SK-N-MC (cell line): ENCODE data around the gene PROM2.

Source experiments
- DNase-seq: peaks from one replicate; pipeline ENCODE4 v3.0.0-alpha.2; 2011; ENCODE audit warnings: low read depth, low spot score
- H3K27ac ChIP-seq: fragments of 200-600 bp; sonication (generic); 2 replicates; pipeline ENCODE4 v1.5.1; 2016; ENCODE audit warnings: mixed run types
- H3K36me3 ChIP-seq: fragments of 200-600 bp; sonication (generic); 2 replicates; pipeline ENCODE4 v1.6.1; 2017; ENCODE audit warnings: antibody characterized with exemption, low read length, mixed read lengths; ENCODE audit not compliant: insufficient read depth
- H3K4me3 ChIP-seq: fragments of 200-600 bp; sonication (generic); 2 replicates; pipeline ENCODE4 v1.5.1; 2016
- H3K9ac ChIP-seq: fragments of 200-600 bp; sonication (generic); 2 replicates; pipeline ENCODE4 v1.8.0; 2017; ENCODE audit warnings: mixed run types, mixed read lengths; ENCODE audit not compliant: insufficient read length
- H3K9me3 ChIP-seq: fragments of 200-600 bp; sonication (generic); 2 replicates; pipeline ENCODE4 v1.6.1; 2017; ENCODE audit warnings: low read depth, mild to moderate bottlenecking, antibody characterized with exemption, low read length, moderate library complexity, mixed read lengths
- EZH2 ChIP-seq: fragments of 200-600 bp; sonication (generic); IDR thresholded peaks from one replicate; pipeline ENCODE4 v1.6.1; 2017; ENCODE audit warnings: antibody characterized with exemption
- FOXP2 ChIP-seq: optimal IDR thresholded peaks from 2 replicates; pipeline ENCODE3; 2011; ENCODE audit warnings: mild to moderate bottlenecking, moderate library complexity; ENCODE audit not compliant: insufficient read depth; ENCODE audit errors: extremely low read length, control extremely low read depth
- POLR2AphosphoS5 ChIP-seq: IDR thresholded peaks from 2 replicates; pipeline ENCODE4 v1.6.1; 2012; ENCODE audit warnings: mild to moderate bottlenecking, low read depth, low read length, borderline replicate concordance

Gene PROM2

GRCh38 chr2:95272299-95272751 lies 1.9 kb upstream of the PROM2 start:
- TF ChIP-seq POLR2AphosphoS5 (no peak), FOXP2 (no peak), EZH2 (no peak)
- Histone ChIP-seq H3K27ac (no peak overlapping the region), H3K36me3 (no peaks in the 10 kb centered on the region), H3K9ac (no peak overlapping the region), H3K9me3 (no peaks in the 10 kb centered on the region), H3K4me3 (no peak overlapping the region)
- DNase-seq = no peak

- TF ChIP-seq POLR2AphosphoS5 = no peak
- no peak for TF ChIP-seq EZH2
- TF ChIP-seq FOXP2 = no peak
- Histone ChIP-seq H3K4me3 (no peak overlapping the region), H3K9me3 (no peaks in the 10 kb centered on the region), H3K27ac (no peak overlapping the region), H3K36me3 (no peaks in the 10 kb centered on the region), H3K9ac (no peak overlapping the region)
- DNase-seq = no peak
Measured at GRCh38 chr2:95272781-95273180, 1.5 kb upstream of the PROM2 start.

- TF ChIP-seq EZH2 (no peak), FOXP2 (no peak), POLR2AphosphoS5 (no peak)
- H3K9me3 ChIP-seq = no peaks in the 10 kb centered on the region
- H3K4me3 ChIP-seq = no peak overlapping the region
- DNase-seq = no peak
- no peaks in the 10 kb centered on the region for H3K36me3 ChIP-seq
- H3K27ac ChIP-seq = no peak overlapping the region
- no peak overlapping the region for H3K9ac ChIP-seq
Measured at GRCh38 chr2:95273566-95274290, 521 bp upstream of the PROM2 start.

GRCh38 chr2:95275151-95275515 lies 884 bp downstream of the PROM2 start:
- no peak for DNase-seq
- no peak overlapping the region for H3K9ac ChIP-seq
- H3K27ac ChIP-seq = no peak overlapping the region
- no peaks in the 10 kb centered on the region for H3K9me3 ChIP-seq
- TF ChIP-seq FOXP2 = no peak
- TF ChIP-seq EZH2 = no peak
- TF ChIP-seq POLR2AphosphoS5 = no peak
- H3K4me3 ChIP-seq = no peak overlapping the region
- no peaks in the 10 kb centered on the region for H3K36me3 ChIP-seq

- H3K9me3 ChIP-seq = no peaks in the 10 kb centered on the region
- no peak overlapping the region for H3K4me3 ChIP-seq
- no peak for DNase-seq
- H3K36me3 ChIP-seq = no peaks in the 10 kb centered on the region
- H3K9ac ChIP-seq = no peak overlapping the region
- TF ChIP-seq FOXP2 (no peak), EZH2 (no peak), POLR2AphosphoS5 (no peak)
- no peak overlapping the region for H3K27ac ChIP-seq
Measured at GRCh38 chr2:95275601-95276243, 1.5 kb downstream of the PROM2 start.

- H3K4me3 ChIP-seq = no peak overlapping the region
- H3K9ac ChIP-seq = no peak overlapping the region
- no peak for DNase-seq
- H3K27ac ChIP-seq = no peak overlapping the region
- TF ChIP-seq POLR2AphosphoS5 = no peak
- no peak for TF ChIP-seq FOXP2
- no peak for TF ChIP-seq EZH2
- no peaks in the 10 kb centered on the region for H3K36me3 ChIP-seq
- H3K9me3 ChIP-seq = no peaks in the 10 kb centered on the region
Measured at GRCh38 chr2:95276244-95276887, 2.1 kb downstream of the PROM2 start.

- Histone ChIP-seq H3K27ac (no peak overlapping the region), H3K36me3 (no peaks in the 10 kb centered on the region), H3K9ac (no peak overlapping the region), H3K4me3 (no peak overlapping the region), H3K9me3 (no peaks in the 10 kb centered on the region)
- no peak for DNase-seq
- TF ChIP-seq EZH2 (no peak), FOXP2 (no peak), POLR2AphosphoS5 (no peak)
Measured at GRCh38 chr2:95276888-95277245, 2.6 kb downstream of the PROM2 start.

- Histone ChIP-seq H3K9ac (no peak overlapping the region), H3K27ac (no peak overlapping the region), H3K36me3 (no peaks in the 10 kb centered on the region), H3K4me3 (no peak overlapping the region), H3K9me3 (no peaks in the 10 kb centered on the region)
- TF ChIP-seq POLR2AphosphoS5 (no peak), FOXP2 (no peak), EZH2 (no peak)
- DNase-seq = no peak
Measured at GRCh38 chr2:95277246-95277906, 3.1 kb downstream of the PROM2 start.
